Transverse colon (tissue), 4 donors: ENCODE data around the gene HCFC1R1. TPM values are rescaled to one million over a fixed set of nuclear protein-coding genes. Genes with fewer than 3 reads are reported as not detected.

ENCODE experiments used
- DNase-seq: peaks from one replicate; pipeline ENCODE4 v3.0.0-alpha.2; 2019
- H3K27ac ChIP-seq, 4 donors: fragments of 200-600 bp; sonication (generic); 2 replicates each; pipeline ENCODE4 v1.5.1; 2016 to 2018; ENCODE audit warnings: inconsistent platforms in 4 of 4
- H3K27me3 ChIP-seq: fragments of 200-600 bp; sonication (generic); 2 replicates; pipeline ENCODE4 v1.5.1; 2017; ENCODE audit warnings: inconsistent platforms
- H3K36me3 ChIP-seq, 4 donors: fragments of 200-600 bp; sonication (generic); 2 replicates each; pipeline ENCODE4 v1.5.1; 2017 to 2019; ENCODE audit warnings: inconsistent platforms in 4 of 4
- H3K4me1 ChIP-seq, 4 donors: fragments of 200-600 bp; sonication (generic); 2 replicates each; pipeline ENCODE4 v1.5.1; 2017 to 2020; ENCODE audit warnings: inconsistent platforms in 4 of 4
- H3K4me3 ChIP-seq, 4 donors: fragments of 200-600 bp; sonication (generic); 1 replicate in 1 of 4; 2 replicates in 3 of 4; pipeline versions ENCODE4 v1.5.1 to v1.6.1; 2017 to 2019; ENCODE audit warnings: inconsistent platforms in 4 of 4
- H3K9me3 ChIP-seq, 2 donors: fragments of 200-600 bp; sonication (generic); 2 replicates each; pipeline ENCODE4 v1.5.1; 2017 to 2019; ENCODE audit warnings: inconsistent platforms in 2 of 2
- CTCF ChIP-seq, 5 experiments: fragments of 200-600 bp in 3 of 5; fragments of 450-650 bp in 2 of 5; sonication (generic) in 3 of 5; IDR thresholded peaks; 1 replicate in 2 of 5; 2 replicates in 3 of 5; pipeline ENCODE4 v1.5.1; 2016 to 2017; ENCODE audit warnings: antibody characterized with exemption in 5 of 5, inconsistent platforms in 3 of 5, mild to moderate bottlenecking in 2 of 5, moderate library complexity in 1 of 5
- EP300 ChIP-seq: sonication (generic); formaldehyde crosslinking; IDR thresholded peaks from one replicate; pipeline ENCODE4 v1.6.1; 2017; ENCODE audit warnings: antibody characterized with exemption, low read depth
- POLR2A ChIP-seq: fragments of 450-650 bp; IDR thresholded peaks from one replicate; pipeline ENCODE4 v1.6.1; 2016; ENCODE audit warnings: antibody characterized with exemption, mild to moderate bottlenecking, moderate library complexity
- POLR2AphosphoS5 ChIP-seq, 3 donors: sonication (generic); formaldehyde crosslinking; IDR thresholded peaks; one replicate each; pipeline ENCODE4 v1.6.1; 2016; ENCODE audit warnings: antibody characterized with exemption in 3 of 3
- WGBS, 2 donors: methylation state at CpG; one replicate each; pipeline ENCODE4 v1.1.5; 2018; ENCODE audit warnings: low coverage in 1 of 2; 5-methylcytosine and 5-hydroxymethylcytosine counted together
- in situ Hi-C, 4 donors: fragments of 200-750 bp; cut with MboI; loops; one replicate each; pipeline versions ENCODE4 v1.15.0 to v1.15.1; 2017; ENCODE audit warnings: low sequenced_read_pairs in 3 of 4, low pct_ligation_motif_present in 1 of 4, low pct_unique_long_range_greater_than_20kb in 1 of 4
- intact Hi-C: fragments of 100-400 bp; cut with DNase I; formaldehyde crosslinking; loops from one replicate; pipeline ENCODE4 v1.15.1; 2023; ENCODE audit warnings: low total_unique reads
- total RNA-seq, 4 donors: library from RNA; depleted of rRNA; stranded (reverse); fragments of >200 nt; gene quantifications; one replicate each; pipeline ENCODE4 v1.1.0, GENCODE V29; 2016

HCFC1R1 gene
- total RNA-seq, 4 donors from 2014 or later = 4.4 to 35.4 (median 17.5) TPM

DNA sequence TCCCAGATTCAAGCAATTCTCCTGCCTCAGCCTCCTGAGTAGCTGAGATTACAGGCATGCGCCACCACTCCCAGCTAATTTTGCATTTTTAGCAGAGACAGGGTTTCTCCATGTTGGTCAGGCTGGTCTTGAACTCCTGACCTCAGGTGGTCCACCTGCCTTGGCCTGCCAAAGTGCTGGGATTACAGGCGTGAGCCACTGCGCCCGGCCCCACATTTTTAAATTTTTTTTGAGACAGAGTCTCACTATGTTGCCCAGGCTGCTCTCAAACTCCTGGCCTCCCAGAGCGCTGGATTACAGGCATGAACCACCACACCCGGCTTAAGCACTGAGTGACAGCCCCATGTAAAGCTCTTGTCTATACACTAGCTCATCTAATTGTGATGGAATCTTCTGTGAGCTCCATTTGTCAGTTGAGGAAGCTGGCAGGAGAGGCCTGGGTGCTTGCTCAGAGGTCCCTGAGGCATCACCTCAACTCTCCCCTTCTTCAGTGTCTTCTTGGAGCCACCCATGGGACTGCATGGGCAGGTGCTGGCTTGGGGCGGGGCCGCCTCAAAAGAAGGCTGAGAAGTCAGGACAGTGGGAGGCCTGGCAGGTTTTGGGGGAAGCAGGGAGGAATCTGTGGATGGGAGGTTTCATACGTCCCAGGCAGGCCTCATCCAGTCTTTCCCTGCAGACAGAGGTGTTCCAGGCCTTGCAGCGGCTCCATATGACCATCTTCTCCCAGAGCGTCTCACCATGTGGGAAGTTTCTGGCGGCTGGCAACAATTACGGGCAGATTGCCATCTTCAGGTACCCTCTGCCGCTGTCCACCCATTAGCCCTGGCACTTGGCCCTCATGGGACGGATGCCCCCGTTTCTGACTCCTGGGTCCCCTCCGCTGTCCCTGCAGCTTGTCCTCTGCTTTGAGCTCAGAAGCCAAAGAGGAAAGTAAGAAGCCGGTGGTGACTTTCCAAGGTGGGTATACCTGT, 1.6 kb upstream of the HCFC1R1 start:
- no peak for DNase-seq
- H3K4me3 ChIP-seq = no peak overlapping the region
- no peak overlapping the region for H3K27ac ChIP-seq
- no peaks in the 10 kb centered on the region for H3K36me3 ChIP-seq
- peaks cover 19% of the 10 kb centered on the region for H3K27me3 ChIP-seq
- H3K9me3 ChIP-seq = no peaks in the 10 kb centered on the region
- in situ Hi-C loops (loop anchor here in 1 of 4 donors (25.0 kb wide), 1 partner anchor 112 kb away; the partner anchor contains the start of gene ZNF213), intact Hi-C loops (no loop called here)
- 90% methylated on average over 18 of the region's 18 CpGs; no CpG with 5 or more reads in 1 of the 2 donors for WGBS, 2 donors
- H3K4me1 ChIP-seq = peaks cover 21 to 64% (median 45%) of the 10 kb centered on the region in 4 donors
- TF ChIP-seq EP300 = no peak
- TF ChIP-seq POLR2AphosphoS5 (IDR thresholded peaks at IDR 0.05) = no peak

DNA sequence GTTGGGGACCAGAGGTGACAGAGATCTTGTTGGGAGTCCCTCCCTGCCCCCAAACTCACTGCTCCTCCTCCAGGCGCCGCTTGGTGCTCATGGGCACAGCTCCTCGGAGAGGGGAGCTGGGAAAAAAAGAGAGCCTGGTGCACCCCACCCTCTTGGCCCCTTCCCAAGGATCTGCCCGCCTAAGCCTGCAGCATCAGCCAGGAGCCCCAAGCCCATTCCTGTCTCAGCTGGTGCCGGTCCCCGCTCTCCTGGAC, 400 bp downstream of the HCFC1R1 start:
- no peak for TF ChIP-seq POLR2A
- TF ChIP-seq POLR2AphosphoS5 (IDR thresholded peaks at IDR 0.05) = no peak
- H3K27ac ChIP-seq = peak overlapping the region; percentile 92 to 94 (median 93)
- 15% methylated on average over 6 of the region's 6 CpGs; no CpG with 5 or more reads in 1 of the 2 donors for WGBS, 2 donors
- peak overlapping the region; percentile 47 to 68 (median 61) for H3K4me3 ChIP-seq
- DNase-seq = no peak
- H3K27me3 ChIP-seq = peaks cover 9% of the 10 kb centered on the region
- H3K36me3 ChIP-seq = no peaks in the 10 kb centered on the region
- H3K9me3 ChIP-seq = no peaks in the 10 kb centered on the region
- peaks cover 21 to 59% (median 48%) of the 10 kb centered on the region in 4 donors for H3K4me1 ChIP-seq
- intact Hi-C loops (loop anchor here (2.0 kb wide), 1 partner anchor 349 kb away; no protein-coding TSS in a partner anchor), in situ Hi-C loops (no loop called here)

DNA sequence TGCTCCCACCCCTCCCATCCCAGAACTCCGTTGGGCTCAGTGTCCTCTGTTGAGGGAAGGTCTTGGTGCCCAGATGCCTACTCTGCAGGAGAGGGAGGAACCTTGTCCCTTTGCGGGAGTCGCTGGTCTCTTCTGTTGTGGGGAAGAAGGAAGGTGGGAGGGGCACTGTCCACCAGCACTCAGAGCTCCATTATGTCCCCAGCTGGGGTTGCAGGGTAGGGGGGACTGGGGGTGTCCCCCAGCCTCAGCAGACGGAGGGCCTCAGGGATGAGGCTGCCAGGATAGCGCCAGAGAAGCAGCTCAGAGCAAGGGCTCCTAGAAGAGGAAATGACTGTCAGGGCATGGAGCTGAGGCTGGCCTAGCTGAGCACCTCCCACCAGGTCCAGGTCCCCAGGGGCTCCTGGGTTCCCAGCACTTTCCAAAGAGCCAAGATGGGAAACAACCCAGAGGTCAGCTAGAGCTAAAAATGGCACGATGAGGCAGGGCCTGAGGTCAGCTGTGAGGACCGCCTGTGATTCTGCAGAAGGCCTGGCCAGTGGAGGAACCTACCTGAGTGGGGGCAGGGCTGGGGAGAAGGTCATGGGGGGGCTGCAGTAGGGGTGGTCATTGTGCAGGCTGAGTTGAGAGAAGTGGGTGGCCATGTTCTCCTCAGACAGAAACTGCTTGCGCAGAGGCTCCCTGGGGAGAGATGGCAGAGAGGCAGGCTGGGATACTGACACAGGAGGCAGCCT, 893 bp downstream of the HCFC1R1 start:
- H3K4me3 ChIP-seq = peak overlapping the region in 3 of 4 donors; percentile 47 to 68 (median 55)
- no peak for DNase-seq
- in situ Hi-C loops (no loop called here), intact Hi-C loops (loop anchor here (2.0 kb wide), 1 partner anchor 348 kb away; no protein-coding TSS in a partner anchor)
- peaks cover 24 to 59% (median 46%) of the 10 kb centered on the region in 4 donors for H3K4me1 ChIP-seq
- H3K27me3 ChIP-seq = peaks cover 14% of the 10 kb centered on the region
- no peaks in the 10 kb centered on the region for H3K9me3 ChIP-seq
- 48% methylated on average over 8 of the region's 8 CpGs; no CpG with 5 or more reads in 1 of the 2 donors for WGBS, 2 donors
- H3K27ac ChIP-seq = peak overlapping the region; percentile 92 to 94 (median 93)
- no peaks in the 10 kb centered on the region for H3K36me3 ChIP-seq
- TF ChIP-seq EP300 (no peak), CTCF (IDR thresholded peaks at IDR 0.05) (no peak), POLR2A (no peak)

- Histone ChIP-seq H3K27me3 (peaks cover 20% of the 10 kb centered on the region), H3K4me3 (peak overlapping the region in 2 of 4 donors; percentile 60 to 66), H3K36me3 (no peaks in the 10 kb centered on the region), H3K4me1 (peaks cover 24 to 57% (median 45%) of the 10 kb centered on the region in 4 donors), H3K9me3 (no peaks in the 10 kb centered on the region), H3K27ac (peak overlapping the region; percentile 92 to 94 (median 93))
- DNase-seq = peak; percentile 88
- in situ Hi-C loops (no loop called here), intact Hi-C loops (loop anchor here (2.0 kb wide), 1 partner anchor 347 kb away; no protein-coding TSS in a partner anchor)
- TF ChIP-seq EP300 (no peak), POLR2AphosphoS5 (IDR thresholded peaks at IDR 0.05) (peak; percentile 66 to 77 (median 76)), CTCF (IDR thresholded peaks at IDR 0.05) (peak in 1 of 5 experiments; percentile 11), POLR2A (no peak)
- 15 to 20% methylated on average over 4 to 8 of the region's 8 CpGs for WGBS, 2 donors
These were observed 1.5 kb downstream of the HCFC1R1 start for GRCh38 chr16:3022208-3022683.
